ENCODE results near the gene GRIA3. TPM values are rescaled to one million over a fixed set of nuclear protein-coding genes. Genes with fewer than 3 reads are reported as not detected.

GRIA3 gene
- polyA plus RNA-seq, 1 of the 3 experiments (the other 2 are of a cell fraction): 0.15 TPM

DNA sequence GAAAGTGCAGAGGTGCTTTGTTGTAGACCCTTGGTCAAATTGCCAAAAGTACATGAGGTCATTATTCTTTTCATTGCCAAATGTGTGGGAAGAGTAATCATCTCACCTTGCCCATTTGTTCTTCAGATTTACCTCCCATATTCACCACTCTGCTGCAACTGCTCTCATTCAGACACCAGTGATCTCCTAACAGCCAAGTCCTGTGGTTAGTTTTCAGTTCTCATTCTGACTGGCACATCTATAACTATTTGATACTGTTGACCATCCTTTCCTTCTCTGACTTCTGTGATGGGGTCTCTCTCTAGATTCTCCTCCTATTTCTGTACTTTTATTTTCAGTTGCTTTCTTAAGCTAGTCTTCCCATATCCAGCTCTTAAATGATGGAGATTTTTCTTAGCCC, 39.8 kb downstream of the GRIA3 start (continued):
- TF ChIP-seq, protein P1, sequence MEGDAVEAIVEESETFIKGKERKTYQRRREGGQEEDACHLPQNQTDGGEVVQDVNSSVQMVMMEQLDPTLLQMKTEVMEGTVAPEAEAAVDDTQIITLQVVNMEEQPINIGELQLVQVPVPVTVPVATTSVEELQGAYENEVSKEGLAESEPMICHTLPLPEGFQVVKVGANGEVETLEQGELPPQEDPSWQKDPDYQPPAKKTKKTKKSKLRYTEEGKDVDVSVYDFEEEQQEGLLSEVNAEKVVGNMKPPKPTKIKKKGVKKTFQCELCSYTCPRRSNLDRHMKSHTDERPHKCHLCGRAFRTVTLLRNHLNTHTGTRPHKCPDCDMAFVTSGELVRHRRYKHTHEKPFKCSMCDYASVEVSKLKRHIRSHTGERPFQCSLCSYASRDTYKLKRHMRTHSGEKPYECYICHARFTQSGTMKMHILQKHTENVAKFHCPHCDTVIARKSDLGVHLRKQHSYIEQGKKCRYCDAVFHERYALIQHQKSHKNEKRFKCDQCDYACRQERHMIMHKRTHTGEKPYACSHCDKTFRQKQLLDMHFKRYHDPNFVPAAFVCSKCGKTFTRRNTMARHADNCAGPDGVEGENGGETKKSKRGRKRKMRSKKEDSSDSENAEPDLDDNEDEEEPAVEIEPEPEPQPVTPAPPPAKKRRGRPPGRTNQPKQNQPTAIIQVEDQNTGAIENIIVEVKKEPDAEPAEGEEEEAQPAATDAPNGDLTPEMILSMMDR (IDR thresholded peaks at IDR 0.05): no peak

DNA sequence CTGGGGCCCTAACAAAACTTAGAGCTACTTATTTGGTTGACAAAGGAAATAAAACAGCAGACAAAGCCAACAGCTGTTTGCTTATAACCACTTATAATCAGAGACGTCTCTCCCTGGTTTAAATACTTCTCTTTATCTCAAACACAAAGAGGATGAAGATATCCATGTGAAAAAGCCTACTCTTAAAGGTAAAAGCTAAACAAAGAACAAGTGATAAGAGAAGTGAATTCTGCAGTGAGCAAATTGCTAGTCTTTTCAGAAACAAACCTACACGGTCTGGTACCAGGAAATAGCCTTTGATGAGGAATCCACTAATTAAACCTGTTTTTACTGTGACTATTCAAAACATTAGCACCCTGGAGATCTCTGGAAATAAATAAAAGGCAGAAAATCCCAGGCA, 46.7 kb downstream of the GRIA3 start:
- Histone ChIP-seq H3K79me2 (ENCODE audit: insufficient read depth) (no peaks in the 10 kb centered on the region), H3K27me3 (ENCODE audit: insufficient read depth) (no peaks in the 10 kb centered on the region), H3K4me2 (no peak overlapping the region), H2AFZ (ENCODE audit: low read depth) (no peak overlapping the region), H4K20me1 (ENCODE audit: insufficient read depth) (no peaks in the 10 kb centered on the region), H3K9me2 (no peaks in the 10 kb centered on the region), H3K4me1 (ENCODE audit: control insufficient read depth in 1 of 2, insufficient read depth in 2 of 2, low read depth in 1 of 2, low read length in 1 of 2) (no peaks in the 10 kb centered on the region), H3K4me3 (ENCODE audit: low read depth in 2 of 2, low read length in 1 of 2) (no peak overlapping the region), H3K9me3 (no peaks in the 10 kb centered on the region), H3K9ac (no peak overlapping the region), H3K27ac (ENCODE audit: low read depth in 2 of 2, low read length in 1 of 2) (no peak overlapping the region), H3K36me3 (replicated peaks in 1 of 2; ENCODE audit: control insufficient read depth in 1 of 2, insufficient read depth in 2 of 2, low read length in 1 of 2) (no peaks in the 10 kb centered on the region), H3F3A (replicated peaks; ENCODE audit: insufficient read depth) (no peaks in the 10 kb centered on the region)
- DNase-seq: no peak
- ChIA-PET POLR2A (no interaction called here), CTCF (no interaction called here)
- TF ChIP-seq ELF1 (IDR thresholded peaks at IDR 0.05): no peak
- TF ChIP-seq RCOR1 (IDR thresholded peaks at IDR 0.05; ENCODE audit: low read length): no peak
- TF ChIP-seq, protein P2, sequence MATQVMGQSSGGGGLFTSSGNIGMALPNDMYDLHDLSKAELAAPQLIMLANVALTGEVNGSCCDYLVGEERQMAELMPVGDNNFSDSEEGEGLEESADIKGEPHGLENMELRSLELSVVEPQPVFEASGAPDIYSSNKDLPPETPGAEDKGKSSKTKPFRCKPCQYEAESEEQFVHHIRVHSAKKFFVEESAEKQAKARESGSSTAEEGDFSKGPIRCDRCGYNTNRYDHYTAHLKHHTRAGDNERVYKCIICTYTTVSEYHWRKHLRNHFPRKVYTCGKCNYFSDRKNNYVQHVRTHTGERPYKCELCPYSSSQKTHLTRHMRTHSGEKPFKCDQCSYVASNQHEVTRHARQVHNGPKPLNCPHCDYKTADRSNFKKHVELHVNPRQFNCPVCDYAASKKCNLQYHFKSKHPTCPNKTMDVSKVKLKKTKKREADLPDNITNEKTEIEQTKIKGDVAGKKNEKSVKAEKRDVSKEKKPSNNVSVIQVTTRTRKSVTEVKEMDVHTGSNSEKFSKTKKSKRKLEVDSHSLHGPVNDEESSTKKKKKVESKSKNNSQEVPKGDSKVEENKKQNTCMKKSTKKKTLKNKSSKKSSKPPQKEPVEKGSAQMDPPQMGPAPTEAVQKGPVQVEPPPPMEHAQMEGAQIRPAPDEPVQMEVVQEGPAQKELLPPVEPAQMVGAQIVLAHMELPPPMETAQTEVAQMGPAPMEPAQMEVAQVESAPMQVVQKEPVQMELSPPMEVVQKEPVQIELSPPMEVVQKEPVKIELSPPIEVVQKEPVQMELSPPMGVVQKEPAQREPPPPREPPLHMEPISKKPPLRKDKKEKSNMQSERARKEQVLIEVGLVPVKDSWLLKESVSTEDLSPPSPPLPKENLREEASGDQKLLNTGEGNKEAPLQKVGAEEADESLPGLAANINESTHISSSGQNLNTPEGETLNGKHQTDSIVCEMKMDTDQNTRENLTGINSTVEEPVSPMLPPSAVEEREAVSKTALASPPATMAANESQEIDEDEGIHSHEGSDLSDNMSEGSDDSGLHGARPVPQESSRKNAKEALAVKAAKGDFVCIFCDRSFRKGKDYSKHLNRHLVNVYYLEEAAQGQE (IDR thresholded peaks at IDR 0.05; ENCODE audit: low read depth, low read length): no peak
- no peak for TF ChIP-seq SIN3A (IDR thresholded peaks at IDR 0.05; ENCODE audit: borderline replicate concordance, low read depth, low read length)
- no peak for TF ChIP-seq SMC3 (IDR thresholded peaks at IDR 0.05; ENCODE audit: low read depth, low read length)
- TF ChIP-seq JUND (IDR thresholded peaks at IDR 0.05): no peak
- TF ChIP-seq, protein P3, sequence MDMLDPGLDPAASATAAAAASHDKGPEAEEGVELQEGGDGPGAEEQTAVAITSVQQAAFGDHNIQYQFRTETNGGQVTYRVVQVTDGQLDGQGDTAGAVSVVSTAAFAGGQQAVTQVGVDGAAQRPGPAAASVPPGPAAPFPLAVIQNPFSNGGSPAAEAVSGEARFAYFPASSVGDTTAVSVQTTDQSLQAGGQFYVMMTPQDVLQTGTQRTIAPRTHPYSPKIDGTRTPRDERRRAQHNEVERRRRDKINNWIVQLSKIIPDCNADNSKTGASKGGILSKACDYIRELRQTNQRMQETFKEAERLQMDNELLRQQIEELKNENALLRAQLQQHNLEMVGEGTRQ (IDR thresholded peaks at IDR 0.05; ENCODE audit: borderline replicate concordance, low read depth, low read length): no peak
- TF ChIP-seq TCF12 (IDR thresholded peaks at IDR 0.05): no peak
- TF ChIP-seq YY1 (IDR thresholded peaks at IDR 0.05; ENCODE audit: low read depth): no peak
- TF ChIP-seq MXI1 (IDR thresholded peaks at IDR 0.05; ENCODE audit: low read depth, low read length): no peak
- no peak for TF ChIP-seq EP300 (IDR thresholded peaks at IDR 0.05; ENCODE audit: borderline replicate concordance in 1 of 2, low read depth in 1 of 2, low read length in 1 of 2)
- no peak for TF ChIP-seq CHD2 (IDR thresholded peaks at IDR 0.05; ENCODE audit: low read length, partially characterized antibody)
- TF ChIP-seq MEF2A (IDR thresholded peaks at IDR 0.05; ENCODE audit: borderline replicate concordance, low read depth): no peak
- TF ChIP-seq RXRA (IDR thresholded peaks at IDR 0.05; ENCODE audit: borderline replicate concordance, low read depth): no peak
- TF ChIP-seq, protein P1 (IDR thresholded peaks at IDR 0.05): no peak
- no peak for TF ChIP-seq FOSL2 (IDR thresholded peaks at IDR 0.05; ENCODE audit: borderline replicate concordance, low read depth)
- no peak for TF ChIP-seq FOXM1 (IDR thresholded peaks at IDR 0.05; ENCODE audit: low read depth)
- 14% methylated on average over 2 of the region's 2 CpGs for WGBS (ENCODE audit: low lambda C conversion rate)
